ENCODE measurements around the gene DBNDD2. TPM values are rescaled to one million over a fixed set of nuclear protein-coding genes. Genes with fewer than 3 reads are reported as not detected.

DBNDD2 gene
- total RNA-seq, 1 experiment from 2014 or later = 16.8 TPM

- peak; percentile 88 for DNase-seq (ENCODE audit: low read depth)
Measured at GRCh38 chr20:45415822-45416637, 7.9 kb downstream of the DBNDD2 start, which contains the start of gene PIGT. TSS of gene PIGT (plus strand) at chr20:45416141. CDS start at chr20:45416157, 16 bp downstream.

- no peak for DNase-seq (ENCODE audit: low read depth)
Measured at GRCh38 chr20:45416917-45417316, 8.8 kb downstream of the DBNDD2 start.

GRCh38 chr20:45419188-45420091, 11.4 kb downstream of the DBNDD2 start:
- DNase-seq (ENCODE audit: low read depth) = peak; percentile 99

- DNase-seq (ENCODE audit: low read depth) = no peak
Measured at GRCh38 chr20:45420125-45420524, 12.0 kb downstream of the DBNDD2 start.

GRCh38 chr20:45423700-45424099, 15.6 kb downstream of the DBNDD2 start:
- no peak for DNase-seq (ENCODE audit: low read depth)

GRCh38 chr20:45425561-45425960, 17.5 kb downstream of the DBNDD2 start:
- DNase-seq (ENCODE audit: low read depth) = no peak

GRCh38 chr20:45426320-45427016, 18.4 kb downstream of the DBNDD2 start:
- no peak for DNase-seq (ENCODE audit: low read depth)

- no peak for DNase-seq (ENCODE audit: low read depth)
Measured at GRCh38 chr20:45427236-45428149, 19.4 kb downstream of the DBNDD2 start.

- no peak for DNase-seq (ENCODE audit: low read depth)
Measured at GRCh38 chr20:45429618-45430017, 21.5 kb downstream of the DBNDD2 start.

- DNase-seq (ENCODE audit: low read depth) = no peak
Measured at GRCh38 chr20:45432294-45432693, 24.2 kb downstream of the DBNDD2 start.

- DNase-seq (ENCODE audit: low read depth) = peak; percentile 31
Measured at GRCh38 chr20:45433316-45433715, 25.2 kb downstream of the DBNDD2 start.

- DNase-seq (ENCODE audit: low read depth) = no peak
Measured at GRCh38 chr20:45433976-45434375, 25.9 kb downstream of the DBNDD2 start.

- peak; percentile 82 for DNase-seq (ENCODE audit: low read depth)
Measured at GRCh38 chr20:45436732-45437485, 28.8 kb downstream of the DBNDD2 start.

- DNase-seq (ENCODE audit: low read depth) = no peak
Measured at GRCh38 chr20:45440424-45440823, 32.3 kb downstream of the DBNDD2 start.

GRCh38 chr20:45440891-45441685, 33.0 kb downstream of the DBNDD2 start:
- no peak for DNase-seq (ENCODE audit: low read depth)

- no peak for DNase-seq (ENCODE audit: low read depth)
Measured at GRCh38 chr20:45441746-45442145, 33.7 kb downstream of the DBNDD2 start.

GRCh38 chr20:45444050-45444449, 36.0 kb downstream of the DBNDD2 start:
- no peak for DNase-seq (ENCODE audit: low read depth)

- peak; percentile 37 for DNase-seq (ENCODE audit: low read depth)
Measured at GRCh38 chr20:45445805-45446562, 37.9 kb downstream of the DBNDD2 start.

All from HT1080 (cell line).